Dedifferentiated amniotic fluid mesenchymal stem cell (primary cell): ENCODE data around the gene KCNV2.
"Not testable (repeated sequence)": the region's sequence is repeated elsewhere in the genome, so short reads cannot be mapped to it uniquely, and the experiment has no call there.

Source experiments
- DNase-seq: peaks from one replicate; pipeline ENCODE4 v3.0.0-alpha.2; 2016; ENCODE audit errors: extremely low spot score

KCNV2 gene

DNA sequence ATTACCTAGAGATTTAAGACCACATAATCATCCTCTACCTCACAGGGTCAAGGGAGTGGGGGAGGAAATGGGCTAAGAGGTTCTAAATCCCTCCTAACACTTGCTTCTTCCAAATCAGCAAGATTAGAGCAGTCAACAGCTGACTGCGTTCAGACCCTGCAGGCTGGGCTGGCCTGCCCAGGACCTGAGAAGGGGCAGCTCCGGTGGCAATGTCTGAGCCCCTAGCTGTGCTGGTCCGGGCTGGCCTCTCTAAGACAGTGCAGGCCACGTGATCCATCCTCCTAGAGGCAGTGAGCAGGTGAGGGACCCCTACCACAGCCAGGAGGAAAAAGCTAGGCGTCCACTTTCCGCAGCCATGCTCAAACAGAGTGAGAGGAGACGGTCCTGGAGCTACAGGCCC lies at the start of gene KCNV2:
KCNV2 (plus strand) TSS at position 126 of the 400 bp plus-strand sequence; CDS start at position 356, 230 bp downstream.
- no peak for DNase-seq

GRCh38 chr9:2673161-2673560 lies 44.1 kb upstream of the KCNV2 start:
- no peak for DNase-seq

DNA sequence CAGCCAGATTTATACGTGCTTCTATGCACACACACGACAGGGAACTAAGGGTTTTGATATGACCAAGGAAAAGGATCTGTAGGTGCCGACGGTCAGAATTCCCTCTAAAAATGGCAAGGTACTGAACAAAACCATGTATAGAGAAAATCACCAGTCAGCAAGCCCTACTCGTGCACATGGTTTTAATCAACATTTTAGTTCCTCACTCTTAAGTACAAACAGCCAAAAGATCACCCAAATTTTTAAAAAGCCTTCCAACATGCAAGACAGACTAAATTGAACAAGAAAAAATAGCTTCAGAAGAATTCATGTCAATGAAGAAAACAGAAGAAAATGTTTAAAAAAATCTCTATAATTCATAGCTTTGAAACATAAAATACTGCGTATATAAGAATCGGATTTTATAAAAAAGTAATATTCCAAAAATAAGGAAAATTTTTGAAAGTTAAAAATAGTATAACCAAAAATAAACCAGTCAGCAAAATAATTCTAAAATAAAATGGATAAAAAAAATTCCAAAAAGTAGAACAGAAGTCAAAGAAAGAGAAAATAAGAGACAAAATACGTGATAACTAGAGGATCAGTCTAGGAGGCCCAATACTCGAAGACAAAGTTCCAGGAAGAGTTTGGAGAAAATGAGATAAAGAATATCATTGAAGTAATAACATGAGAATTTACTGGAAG lies 43.0 kb upstream of the KCNV2 start:
- DNase-seq, result no peak

DNA sequence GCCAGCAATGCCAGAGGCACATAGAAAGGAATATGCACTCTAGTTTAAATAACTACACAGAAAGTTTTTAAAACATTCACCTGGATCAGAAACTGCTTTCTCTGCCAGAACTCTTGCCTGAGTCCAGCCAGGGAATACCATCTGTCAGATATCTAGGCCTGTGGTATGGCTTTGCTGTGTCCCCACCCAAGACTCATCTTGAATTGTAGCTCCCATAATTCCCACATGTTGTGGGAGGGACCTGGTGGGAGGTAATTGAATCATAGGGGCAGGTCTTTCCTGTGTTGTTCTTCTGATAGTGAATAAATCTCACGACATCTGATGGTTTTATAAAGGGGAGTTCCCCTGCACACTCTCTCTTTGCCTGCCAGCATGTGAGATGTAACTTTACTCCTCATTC lies 41.5 kb upstream of the KCNV2 start:
- no peak for DNase-seq

- no peak for DNase-seq
Observed at GRCh38 chr9:2676466-2676865, 40.8 kb upstream of the KCNV2 start.

GRCh38 chr9:2677915-2678889 lies 39.1 kb upstream of the KCNV2 start:
- DNase-seq, result no peak

DNA sequence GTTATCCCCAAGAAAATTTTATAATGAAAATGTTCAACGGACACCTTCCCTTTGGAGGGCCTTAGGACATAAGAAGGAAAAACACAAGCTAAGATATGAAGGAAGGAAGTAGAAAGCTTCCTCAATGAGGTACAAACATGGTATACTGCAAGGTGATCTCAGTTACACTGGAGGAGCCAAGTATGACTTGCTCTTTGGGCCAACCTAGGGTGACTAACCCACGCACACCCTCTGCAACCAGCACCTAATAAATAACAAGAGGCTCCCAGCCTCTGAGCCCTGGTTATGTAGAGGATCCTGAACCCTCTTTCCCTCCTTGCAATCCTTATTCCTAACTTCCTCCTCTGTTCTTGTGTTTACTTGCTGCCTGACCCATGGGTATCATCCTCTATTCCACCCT lies 38.3 kb upstream of the KCNV2 start:
- no peak for DNase-seq

GRCh38 chr9:2681981-2682380 lies 35.3 kb upstream of the KCNV2 start:
- DNase-seq, result no peak

DNA sequence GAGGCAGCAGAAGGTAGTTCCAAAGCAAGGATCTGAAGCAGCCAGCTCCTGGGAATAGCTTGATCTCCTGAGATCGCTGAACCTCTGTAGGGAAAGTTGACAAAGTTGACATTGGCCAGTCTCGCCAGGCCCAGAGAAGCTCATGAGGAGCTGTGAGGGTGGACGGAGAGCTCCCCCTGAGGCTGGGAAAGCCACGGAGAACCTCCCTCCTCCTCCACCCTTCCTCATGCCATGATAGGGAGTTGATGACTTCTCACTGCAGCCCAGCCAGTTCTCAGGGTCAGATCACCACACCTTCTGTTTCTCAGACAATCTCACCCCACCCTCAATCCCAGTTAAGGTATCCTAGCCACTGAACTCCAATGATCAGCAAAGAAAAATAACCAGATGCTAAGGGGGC lies 30.4 kb upstream of the KCNV2 start:
- no peak for DNase-seq

- DNase-seq, result no peak
Observed at GRCh38 chr9:2688636-2689035, 28.7 kb upstream of the KCNV2 start.

- no peak for DNase-seq
Observed at GRCh38 chr9:2691212-2691611, 26.1 kb upstream of the KCNV2 start.

- no peak for DNase-seq
Observed at GRCh38 chr9:2691626-2692025, 25.7 kb upstream of the KCNV2 start.

DNA sequence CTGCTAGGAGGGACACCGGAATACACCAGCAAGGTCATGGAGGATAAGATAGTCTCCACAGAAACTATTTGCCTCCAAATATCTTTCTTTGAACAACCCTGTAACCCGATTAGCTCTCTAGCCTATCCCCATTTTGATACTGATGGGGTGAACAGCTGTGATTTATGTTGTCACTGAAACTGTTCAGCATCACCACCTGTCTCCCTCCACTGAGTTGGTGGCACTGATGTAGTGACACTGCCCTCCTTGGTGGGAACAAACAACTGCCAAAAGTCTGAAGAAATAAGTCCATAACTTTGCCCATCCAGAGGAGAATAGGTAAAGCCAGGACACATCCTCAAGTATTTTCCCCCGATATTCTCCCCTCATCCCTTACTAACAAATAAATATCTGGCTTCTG lies 24.3 kb upstream of the KCNV2 start:
- DNase-seq, result no peak

DNA sequence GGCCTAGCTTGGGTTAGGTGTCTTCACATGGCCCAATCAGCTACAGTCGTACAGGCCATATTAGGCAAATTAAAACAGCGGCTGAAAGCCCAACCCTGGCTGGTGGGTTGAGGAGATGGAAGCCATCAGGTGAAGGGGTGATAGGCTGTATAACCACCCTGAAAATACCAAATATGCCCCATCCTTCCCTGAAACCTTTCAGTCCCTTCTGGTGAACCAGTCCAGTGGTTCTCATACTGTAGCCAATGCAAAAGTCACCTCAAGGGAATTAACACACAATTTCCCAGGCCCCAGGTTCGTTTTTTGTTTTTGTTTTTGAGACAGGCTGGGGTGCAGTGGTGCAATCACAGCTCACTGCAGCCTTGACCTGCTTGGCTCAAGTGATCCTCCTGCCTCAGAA lies 19.8 kb upstream of the KCNV2 start:
- no peak for DNase-seq

DNA sequence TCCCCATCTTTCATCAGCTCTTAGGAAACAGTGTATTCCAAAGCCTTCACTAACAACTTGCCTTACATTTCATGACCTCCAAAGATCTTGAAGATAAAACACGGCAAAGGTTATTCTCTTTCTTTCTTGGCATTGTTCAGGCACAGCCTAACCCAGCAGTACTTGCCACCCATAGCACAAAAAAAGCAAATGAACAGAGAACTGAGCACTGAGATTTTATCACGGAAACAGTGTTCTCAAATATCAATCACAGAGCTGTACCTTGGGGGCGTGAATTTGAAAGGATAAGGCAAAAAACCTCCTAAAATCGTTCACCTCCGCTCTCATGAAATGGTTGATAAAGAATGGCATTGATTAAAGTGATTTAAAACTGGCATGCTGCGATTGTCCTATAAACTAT lies 16.9 kb upstream of the KCNV2 start:
- DNase-seq, result no peak

GRCh38 chr9:2700909-2701550 lies 16.3 kb upstream of the KCNV2 start:
- DNase-seq, result no peak

- no peak for DNase-seq
Observed at GRCh38 chr9:2704504-2704903, 12.8 kb upstream of the KCNV2 start.

GRCh38 chr9:2707256-2707655 lies 10.1 kb upstream of the KCNV2 start:
- DNase-seq, result not testable (repeated sequence)

DNA sequence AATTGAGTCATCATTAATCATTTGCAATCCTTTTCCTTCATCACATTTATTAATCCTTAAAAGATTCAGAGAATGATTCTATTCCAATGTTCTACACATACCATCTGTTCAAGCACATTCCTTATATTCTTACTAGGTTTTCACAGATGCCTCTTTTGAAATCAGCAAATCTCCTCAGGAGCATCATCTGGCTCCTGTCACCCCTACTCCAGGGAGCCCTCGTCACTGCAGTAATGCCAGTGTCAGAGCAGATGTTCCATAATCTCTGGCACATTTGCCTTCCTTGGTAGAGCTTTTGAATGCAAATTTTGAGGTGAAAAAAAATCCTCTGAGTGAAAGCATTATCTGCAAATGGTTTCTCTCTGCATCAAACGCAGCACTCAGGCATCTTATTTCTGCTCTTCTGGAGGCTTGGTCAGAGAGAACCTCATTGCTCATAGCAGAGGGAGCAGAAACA lies 7.6 kb upstream of the KCNV2 start:
- DNase-seq, result no peak

DNA sequence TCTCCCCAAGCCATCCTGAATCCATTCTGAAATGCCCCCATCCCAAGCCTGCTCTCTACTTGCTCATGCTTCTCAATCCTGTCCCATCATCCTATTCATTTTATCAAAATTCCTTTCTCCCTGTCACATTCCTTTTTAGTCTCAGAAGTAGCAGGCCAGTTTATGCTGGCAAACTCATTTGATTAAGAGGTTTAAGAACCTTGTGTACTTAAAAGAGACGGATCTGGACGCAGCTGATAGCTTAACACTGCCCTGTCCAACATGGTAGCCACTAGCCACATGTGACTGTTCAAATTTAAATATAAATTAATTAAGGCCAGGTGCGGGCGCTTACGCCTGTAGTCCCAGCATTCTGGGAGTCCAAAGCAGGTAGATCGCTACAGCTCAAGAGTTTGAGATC lies 5.6 kb upstream of the KCNV2 start:
- no peak for DNase-seq

DNA sequence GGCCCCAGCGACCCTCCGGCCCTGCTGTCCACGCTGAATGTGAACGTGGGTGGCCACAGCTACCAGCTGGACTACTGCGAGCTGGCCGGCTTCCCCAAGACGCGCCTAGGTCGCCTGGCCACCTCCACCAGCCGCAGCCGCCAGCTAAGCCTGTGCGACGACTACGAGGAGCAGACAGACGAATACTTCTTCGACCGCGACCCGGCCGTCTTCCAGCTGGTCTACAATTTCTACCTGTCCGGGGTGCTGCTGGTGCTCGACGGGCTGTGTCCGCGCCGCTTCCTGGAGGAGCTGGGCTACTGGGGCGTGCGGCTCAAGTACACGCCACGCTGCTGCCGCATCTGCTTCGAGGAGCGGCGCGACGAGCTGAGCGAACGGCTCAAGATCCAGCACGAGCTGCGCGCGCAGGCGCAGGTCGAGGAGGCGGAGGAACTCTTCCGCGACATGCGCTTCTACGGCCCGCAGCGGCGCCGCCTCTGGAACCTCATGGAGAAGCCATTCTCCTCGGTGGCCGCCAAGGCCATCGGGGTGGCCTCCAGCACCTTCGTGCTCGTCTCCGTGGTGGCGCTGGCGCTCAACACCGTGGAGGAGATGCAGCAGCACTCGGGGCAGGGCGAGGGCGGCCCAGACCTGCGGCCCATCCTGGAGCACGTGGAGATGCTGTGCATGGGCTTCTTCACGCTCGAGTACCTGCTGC lies 839 bp downstream of the KCNV2 start:
- no peak for DNase-seq

DNA sequence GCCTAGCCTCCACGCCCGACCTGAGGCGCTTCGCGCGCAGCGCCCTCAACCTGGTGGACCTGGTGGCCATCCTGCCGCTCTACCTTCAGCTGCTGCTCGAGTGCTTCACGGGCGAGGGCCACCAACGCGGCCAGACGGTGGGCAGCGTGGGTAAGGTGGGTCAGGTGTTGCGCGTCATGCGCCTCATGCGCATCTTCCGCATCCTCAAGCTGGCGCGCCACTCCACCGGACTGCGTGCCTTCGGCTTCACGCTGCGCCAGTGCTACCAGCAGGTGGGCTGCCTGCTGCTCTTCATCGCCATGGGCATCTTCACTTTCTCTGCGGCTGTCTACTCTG lies 1.4 kb downstream of the KCNV2 start:
- no peak for DNase-seq
